Measurements from ENCODE around the gene PRRG3.

Gene PRRG3

DNA sequence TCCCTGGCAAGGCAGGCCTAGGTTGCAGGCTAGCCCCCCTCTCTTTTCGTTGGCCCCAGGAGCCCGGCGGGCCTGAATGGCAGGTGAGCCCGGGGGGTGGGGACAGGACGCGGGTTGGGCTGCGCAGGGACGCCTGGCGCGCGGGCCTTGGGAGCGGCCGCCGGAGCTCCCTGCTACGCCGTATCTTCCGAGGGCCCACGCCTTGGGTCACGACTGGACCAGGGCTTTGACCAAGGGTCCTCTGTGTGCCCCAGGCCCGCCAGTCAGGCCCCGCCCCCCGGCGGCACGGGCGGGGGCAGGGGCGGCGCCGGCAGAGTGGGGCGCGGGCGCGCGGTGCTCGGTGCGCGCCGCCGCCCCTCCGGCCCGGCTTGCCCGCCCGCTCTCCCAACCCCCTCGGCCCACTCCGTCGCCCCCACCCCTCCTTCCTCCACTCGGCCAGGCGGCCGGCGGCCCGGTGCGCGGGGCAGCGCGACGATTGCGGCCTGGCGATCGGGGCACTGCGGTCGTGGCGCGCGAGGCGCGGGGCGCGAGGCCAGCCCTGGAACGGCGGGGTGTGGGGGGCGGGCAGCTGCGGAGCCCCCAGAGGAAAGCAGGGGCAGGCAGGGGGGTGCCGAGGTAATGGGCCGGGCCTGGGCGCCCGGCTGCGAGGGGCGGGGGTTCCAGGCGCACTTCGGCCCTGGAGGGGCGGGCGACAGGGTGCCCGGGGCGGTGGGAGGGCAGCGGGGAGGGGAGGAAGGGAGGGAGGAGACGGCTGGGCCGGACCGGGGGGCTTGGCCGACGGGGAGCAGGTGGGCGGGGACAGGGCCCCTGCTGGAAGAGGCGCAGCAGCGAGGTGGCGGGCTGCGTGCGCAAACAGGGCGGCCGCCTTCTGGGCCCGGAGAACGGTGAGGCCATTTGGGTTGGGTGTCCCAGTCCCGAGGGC, at the start of gene PRRG3:
TSS of gene PRRG3 (plus strand) at position 798 of the 922 bp plus-strand sequence. CDS start 3,357 bp downstream, outside the sequence.
- no peak within 1 kb of the TSS for H3K4me3 ChIP-seq (ENCODE audit: low read length)
- DNase-seq (ENCODE audit: low read depth), result no peak
- TF ChIP-seq, protein P1, sequence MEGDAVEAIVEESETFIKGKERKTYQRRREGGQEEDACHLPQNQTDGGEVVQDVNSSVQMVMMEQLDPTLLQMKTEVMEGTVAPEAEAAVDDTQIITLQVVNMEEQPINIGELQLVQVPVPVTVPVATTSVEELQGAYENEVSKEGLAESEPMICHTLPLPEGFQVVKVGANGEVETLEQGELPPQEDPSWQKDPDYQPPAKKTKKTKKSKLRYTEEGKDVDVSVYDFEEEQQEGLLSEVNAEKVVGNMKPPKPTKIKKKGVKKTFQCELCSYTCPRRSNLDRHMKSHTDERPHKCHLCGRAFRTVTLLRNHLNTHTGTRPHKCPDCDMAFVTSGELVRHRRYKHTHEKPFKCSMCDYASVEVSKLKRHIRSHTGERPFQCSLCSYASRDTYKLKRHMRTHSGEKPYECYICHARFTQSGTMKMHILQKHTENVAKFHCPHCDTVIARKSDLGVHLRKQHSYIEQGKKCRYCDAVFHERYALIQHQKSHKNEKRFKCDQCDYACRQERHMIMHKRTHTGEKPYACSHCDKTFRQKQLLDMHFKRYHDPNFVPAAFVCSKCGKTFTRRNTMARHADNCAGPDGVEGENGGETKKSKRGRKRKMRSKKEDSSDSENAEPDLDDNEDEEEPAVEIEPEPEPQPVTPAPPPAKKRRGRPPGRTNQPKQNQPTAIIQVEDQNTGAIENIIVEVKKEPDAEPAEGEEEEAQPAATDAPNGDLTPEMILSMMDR (conservative IDR thresholded peaks at IDR 0.05; ENCODE audit: low read length), result no peak

DNA sequence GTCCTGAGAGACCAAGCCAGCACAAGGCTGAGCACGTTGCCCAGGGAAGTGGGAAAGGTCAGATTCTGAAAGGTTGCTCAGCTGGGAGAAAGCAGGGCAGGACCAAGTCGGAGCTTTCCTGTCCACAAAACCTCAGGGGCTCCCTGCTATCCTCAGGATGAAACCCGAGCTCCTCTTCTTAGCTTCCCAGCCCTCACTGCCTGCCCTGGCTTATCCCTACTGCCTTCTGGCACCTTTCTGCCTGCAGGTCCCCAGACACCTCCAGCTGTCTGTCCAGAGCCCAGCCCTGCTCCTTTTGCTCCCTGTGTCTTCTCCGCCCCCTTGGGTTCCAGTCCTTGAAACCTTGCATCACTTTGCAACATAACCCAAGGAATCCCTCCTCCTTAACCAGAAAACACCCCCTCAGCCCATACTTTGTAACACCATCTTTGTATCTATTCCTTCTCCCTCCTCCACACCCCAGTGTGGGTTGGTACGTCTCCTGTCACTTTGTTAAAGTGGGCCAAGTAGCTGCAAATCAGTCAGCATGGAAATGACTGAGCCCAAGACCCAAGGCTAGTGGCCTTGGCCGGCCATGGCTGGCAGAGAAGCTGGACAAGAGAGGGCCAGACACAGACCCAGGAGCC, 20.0 kb upstream of the PRRG3 start:
- TF ChIP-seq, protein P1 (conservative IDR thresholded peaks at IDR 0.05; ENCODE audit: low read length), result no peak
- no peak overlapping the region for H3K4me3 ChIP-seq (ENCODE audit: low read length)
- DNase-seq (ENCODE audit: low read depth), result no peak

DNA sequence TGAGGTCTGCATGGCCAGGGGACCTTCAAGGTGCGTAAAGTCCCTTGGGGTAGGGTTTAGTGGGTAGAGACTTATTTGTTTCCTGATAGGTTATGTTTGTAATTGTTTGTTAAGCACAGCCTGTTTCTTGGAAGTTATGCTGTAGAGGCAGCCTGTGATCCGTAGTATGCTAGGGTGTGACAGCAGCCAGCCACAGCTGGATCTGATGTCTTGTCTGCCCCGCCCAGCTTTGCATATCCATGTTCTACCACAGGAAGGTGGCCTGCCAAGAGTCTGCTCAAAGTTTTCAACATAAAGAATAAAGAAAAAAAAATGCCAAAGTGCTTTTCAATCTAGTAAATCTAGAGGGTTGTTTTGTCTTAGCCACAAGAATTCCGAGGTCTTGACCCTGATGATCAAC, 19.1 kb upstream of the PRRG3 start:
- no peak for DNase-seq (ENCODE audit: low read depth)
- TF ChIP-seq, protein P1 (conservative IDR thresholded peaks at IDR 0.05; ENCODE audit: low read length), result no peak
- no peak overlapping the region for H3K4me3 ChIP-seq (ENCODE audit: low read length)

DNA sequence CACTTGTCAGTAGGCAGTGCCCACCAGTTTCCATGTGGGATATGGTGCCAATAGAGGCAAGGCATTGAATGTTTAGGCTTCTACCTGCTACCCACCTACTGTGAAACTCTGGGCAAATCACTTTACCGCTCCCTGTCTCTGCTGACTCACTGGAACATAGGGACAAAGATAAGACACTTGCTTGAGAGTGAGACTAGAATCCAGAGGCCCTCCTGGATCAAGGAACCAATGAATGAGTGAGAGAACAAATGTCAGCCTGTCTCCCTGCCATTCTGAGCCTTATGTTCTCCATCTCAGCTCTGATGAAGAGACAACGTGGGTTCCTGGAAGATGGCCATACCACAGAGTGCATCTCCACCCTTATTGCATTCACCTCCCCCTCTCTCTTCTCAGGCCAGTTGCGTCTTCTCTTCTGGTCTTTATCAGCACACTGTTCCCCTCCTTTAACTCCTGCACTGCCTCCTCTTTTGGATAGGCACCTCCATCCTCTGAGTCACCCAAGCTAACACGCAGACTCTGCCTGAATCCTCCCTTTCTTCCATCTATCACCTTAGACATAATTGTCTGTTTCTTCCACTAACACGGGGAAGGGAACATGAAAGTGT, 15.4 kb upstream of the PRRG3 start:
- DNase-seq (ENCODE audit: low read depth), result no peak
- no peak overlapping the region for H3K4me3 ChIP-seq (ENCODE audit: low read length)
- TF ChIP-seq, protein P1 (conservative IDR thresholded peaks at IDR 0.05; ENCODE audit: low read length), result no peak

DNA sequence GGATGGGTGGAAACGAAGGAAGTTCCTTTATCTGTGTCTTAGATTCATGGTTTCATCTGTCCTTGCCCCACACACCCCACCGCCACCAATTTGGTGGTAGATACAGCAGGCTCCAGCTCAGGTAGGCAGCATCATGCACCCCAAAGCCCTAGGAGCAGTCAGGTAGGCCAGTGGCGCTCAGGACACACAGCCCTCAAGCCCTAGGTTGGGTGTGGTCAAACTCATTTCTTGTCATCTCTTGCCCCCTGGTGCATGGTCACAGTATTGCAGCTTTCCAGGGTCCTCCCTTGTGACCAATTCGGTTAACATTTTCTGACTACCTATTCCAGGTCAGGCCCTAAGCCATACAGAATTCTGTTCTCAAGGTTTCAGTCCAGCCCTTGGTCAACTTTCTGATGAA, 14.5 kb upstream of the PRRG3 start:
- H3K4me3 ChIP-seq (ENCODE audit: low read length), result no peak overlapping the region
- TF ChIP-seq, protein P1 (conservative IDR thresholded peaks at IDR 0.05; ENCODE audit: low read length), result peak; percentile 51
- DNase-seq (ENCODE audit: low read depth), result peak; percentile 5

DNA sequence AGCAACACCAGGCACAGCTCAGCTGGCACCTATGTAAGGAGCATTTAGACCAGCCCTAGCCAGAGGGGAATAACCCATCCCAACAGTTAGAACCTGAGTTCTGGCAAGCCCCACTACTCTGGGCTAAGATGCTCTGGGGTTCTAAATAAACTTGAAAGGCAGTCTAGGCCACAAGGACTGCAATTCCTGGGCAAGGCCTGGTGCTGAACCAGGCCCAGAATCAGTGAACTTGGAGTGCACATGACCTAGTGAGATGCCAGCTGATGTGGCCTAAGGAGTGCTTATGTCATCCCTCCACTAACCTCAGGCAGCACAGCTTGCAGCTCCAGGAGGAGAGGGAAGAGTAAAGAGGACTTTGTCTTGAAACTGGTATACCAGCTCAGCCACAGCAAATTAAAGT, 7.6 kb upstream of the PRRG3 start:
- TF ChIP-seq, protein P1 (conservative IDR thresholded peaks at IDR 0.05; ENCODE audit: low read length), result no peak
- DNase-seq (ENCODE audit: low read depth), result no peak
- no peak overlapping the region for H3K4me3 ChIP-seq (ENCODE audit: low read length)

Data from AG10803 (cell line).